Measurements from ENCODE around the gene FGB. TPM values are rescaled to one million over a fixed set of nuclear protein-coding genes. Genes with fewer than 3 reads are reported as not detected.
A peak's percentile ranks its signal among the peaks of the same experiment; 100 is the strongest.

Gene FGB
- total and polyA plus RNA-seq, 4 donors: 0.14 to 1.2 TPM; not detected in 2

- no CpG with 5 or more reads among the region's 1 CpG for WGBS (ENCODE audit: insufficient coverage)
- H3K27ac ChIP-seq (ENCODE audit: low read depth, low read length): no peak overlapping the region
These were observed 28.5 kb upstream of the FGB start for GRCh38 chr4:154534296-154534695.

GRCh38 chr4:154542271-154542879, 20.4 kb upstream of the FGB start:
- WGBS (ENCODE audit: insufficient coverage): 100% methylated on average over 2 of the region's 4 CpGs
- Histone ChIP-seq H3K9me3 (ENCODE audit: control insufficient read depth, insufficient read depth, low read length) (no peaks in the 10 kb centered on the region), H3K4me3 (ENCODE audit: low read depth, low read length) (no peak overlapping the region), H3K4me1 (ENCODE audit: control insufficient read depth, insufficient read depth, low read length) (no peaks in the 10 kb centered on the region), H3K27me3 (ENCODE audit: control insufficient read depth, insufficient read depth, low read length) (no peaks in the 10 kb centered on the region), H3K27ac (ENCODE audit: low read depth, low read length) (no peak overlapping the region), H3K36me3 (ENCODE audit: control insufficient read depth, insufficient read depth, low read length) (peaks cover 16% of the 10 kb centered on the region)
- DNase-seq (ENCODE audit: low read depth in 4 of 6, low spot score in 6 of 6): no peak

More at GRCh38 chr4:154534296-154534695, 28.5 kb upstream of the FGB start:
- Histone ChIP-seq H3K27me3 (ENCODE audit: control insufficient read depth, insufficient read depth, low read length) (no peaks in the 10 kb centered on the region), H3K36me3 (ENCODE audit: control insufficient read depth, insufficient read depth, low read length) (peaks cover 5% of the 10 kb centered on the region), H3K4me3 (ENCODE audit: low read depth, low read length) (no peak overlapping the region), H3K9me3 (ENCODE audit: control insufficient read depth, insufficient read depth, low read length) (no peaks in the 10 kb centered on the region), H3K4me1 (ENCODE audit: control insufficient read depth, insufficient read depth, low read length) (no peaks in the 10 kb centered on the region)
- DNase-seq (ENCODE audit: low read depth in 4 of 6, low spot score in 6 of 6): no peak

GRCh38 chr4:154545689-154546088, 17.1 kb upstream of the FGB start:
- no peaks in the 10 kb centered on the region for H3K4me1 ChIP-seq (ENCODE audit: control insufficient read depth, insufficient read depth, low read length)
- no peak for DNase-seq (ENCODE audit: low read depth in 4 of 6, low spot score in 6 of 6)
- no peaks in the 10 kb centered on the region for H3K27me3 ChIP-seq (ENCODE audit: control insufficient read depth, insufficient read depth, low read length)
- H3K27ac ChIP-seq (ENCODE audit: low read depth, low read length): no peak overlapping the region
- no peaks in the 10 kb centered on the region for H3K9me3 ChIP-seq (ENCODE audit: control insufficient read depth, insufficient read depth, low read length)
- peaks cover 11% of the 10 kb centered on the region for H3K36me3 ChIP-seq (ENCODE audit: control insufficient read depth, insufficient read depth, low read length)
- 83% methylated on average over 2 of the region's 4 CpGs for WGBS (ENCODE audit: insufficient coverage)
- H3K4me3 ChIP-seq (ENCODE audit: low read depth, low read length): no peak overlapping the region

- H3K27ac ChIP-seq (ENCODE audit: low read depth, low read length): peak within 1 kb of the TSS; percentile 82
- H3K27me3 ChIP-seq (ENCODE audit: control insufficient read depth, insufficient read depth, low read length): no peaks in the 10 kb centered on the region
- no peaks in the 10 kb centered on the region for H3K9me3 ChIP-seq (ENCODE audit: control insufficient read depth, insufficient read depth, low read length)
- peak within 1 kb of the TSS; percentile 95 for H3K4me3 ChIP-seq (ENCODE audit: low read depth, low read length)
- peak; percentile 92 to 99 (median 94) for DNase-seq (ENCODE audit: low read depth in 4 of 6, low spot score in 6 of 6)
- no peaks in the 10 kb centered on the region for H3K4me1 ChIP-seq (ENCODE audit: control insufficient read depth, insufficient read depth, low read length)
- H3K36me3 ChIP-seq (ENCODE audit: control insufficient read depth, insufficient read depth, low read length): no peaks in the 10 kb centered on the region
- WGBS (ENCODE audit: insufficient coverage): under 1% methylated on average over 46 of the region's 51 CpGs
These were observed 12.7 kb upstream of the FGB start, which contains the start of gene PLRG1 for GRCh38 chr4:154549894-154550790. TSS of gene PLRG1 (minus strand) at chr4:154550400. CDS start at chr4:154550308, 92 bp downstream.

- Histone ChIP-seq H3K4me3 (ENCODE audit: low read depth, low read length) (no peak overlapping the region), H3K4me1 (ENCODE audit: control insufficient read depth, insufficient read depth, low read length) (no peaks in the 10 kb centered on the region), H3K27me3 (ENCODE audit: control insufficient read depth, insufficient read depth, low read length) (no peaks in the 10 kb centered on the region), H3K27ac (ENCODE audit: low read depth, low read length) (no peak overlapping the region), H3K36me3 (ENCODE audit: control insufficient read depth, insufficient read depth, low read length) (no peaks in the 10 kb centered on the region), H3K9me3 (ENCODE audit: control insufficient read depth, insufficient read depth, low read length) (no peaks in the 10 kb centered on the region)
- 0% methylated on average over 1 of the region's 6 CpGs for WGBS (ENCODE audit: insufficient coverage)
- peak in 5 of 6 donors; percentile 52 to 93 (median 57) for DNase-seq (ENCODE audit: low read depth in 4 of 6, low spot score in 6 of 6)
These were observed 10.7 kb upstream of the FGB start for GRCh38 chr4:154551872-154552686.

- H3K4me1 ChIP-seq (ENCODE audit: control insufficient read depth, insufficient read depth, low read length): no peaks in the 10 kb centered on the region
- no peak overlapping the region for H3K4me3 ChIP-seq (ENCODE audit: low read depth, low read length)
- WGBS (ENCODE audit: insufficient coverage): no CpG with 5 or more reads among the region's 1 CpG
- no peak overlapping the region for H3K27ac ChIP-seq (ENCODE audit: low read depth, low read length)
- H3K9me3 ChIP-seq (ENCODE audit: control insufficient read depth, insufficient read depth, low read length): no peaks in the 10 kb centered on the region
- no peaks in the 10 kb centered on the region for H3K36me3 ChIP-seq (ENCODE audit: control insufficient read depth, insufficient read depth, low read length)
- DNase-seq (ENCODE audit: low read depth in 4 of 6, low spot score in 6 of 6): no peak
- no peaks in the 10 kb centered on the region for H3K27me3 ChIP-seq (ENCODE audit: control insufficient read depth, insufficient read depth, low read length)
These were observed 3.7 kb upstream of the FGB start for GRCh38 chr4:154559141-154559493.

- no peaks in the 10 kb centered on the region for H3K36me3 ChIP-seq (ENCODE audit: control insufficient read depth, insufficient read depth, low read length)
- peak in 2 of 6 donors; percentile 50 to 56 for DNase-seq (ENCODE audit: low read depth in 4 of 6, low spot score in 6 of 6)
- H3K9me3 ChIP-seq (ENCODE audit: control insufficient read depth, insufficient read depth, low read length): no peaks in the 10 kb centered on the region
- H3K4me1 ChIP-seq (ENCODE audit: control insufficient read depth, insufficient read depth, low read length): no peaks in the 10 kb centered on the region
- no peak overlapping the region for H3K4me3 ChIP-seq (ENCODE audit: low read depth, low read length)
- H3K27ac ChIP-seq (ENCODE audit: low read depth, low read length): no peak overlapping the region
- WGBS (ENCODE audit: insufficient coverage): 85% methylated on average over 6 of the region's 9 CpGs
- no peaks in the 10 kb centered on the region for H3K27me3 ChIP-seq (ENCODE audit: control insufficient read depth, insufficient read depth, low read length)
These were observed 3.1 kb upstream of the FGB start for GRCh38 chr4:154559494-154560418.

GRCh38 chr4:154560419-154560801, 2.4 kb upstream of the FGB start:
- Histone ChIP-seq H3K4me3 (ENCODE audit: low read depth, low read length) (no peak overlapping the region), H3K9me3 (ENCODE audit: control insufficient read depth, insufficient read depth, low read length) (no peaks in the 10 kb centered on the region), H3K27ac (ENCODE audit: low read depth, low read length) (no peak overlapping the region), H3K36me3 (ENCODE audit: control insufficient read depth, insufficient read depth, low read length) (no peaks in the 10 kb centered on the region), H3K4me1 (ENCODE audit: control insufficient read depth, insufficient read depth, low read length) (no peaks in the 10 kb centered on the region), H3K27me3 (ENCODE audit: control insufficient read depth, insufficient read depth, low read length) (no peaks in the 10 kb centered on the region)
- no peak for DNase-seq (ENCODE audit: low read depth in 4 of 6, low spot score in 6 of 6)
- WGBS (ENCODE audit: insufficient coverage): no CpG with 5 or more reads among the region's 1 CpG

GRCh38 chr4:154560824-154561231, 2.0 kb upstream of the FGB start:
- H3K36me3 ChIP-seq (ENCODE audit: control insufficient read depth, insufficient read depth, low read length): no peaks in the 10 kb centered on the region
- H3K9me3 ChIP-seq (ENCODE audit: control insufficient read depth, insufficient read depth, low read length): no peaks in the 10 kb centered on the region
- no peaks in the 10 kb centered on the region for H3K4me1 ChIP-seq (ENCODE audit: control insufficient read depth, insufficient read depth, low read length)
- no peaks in the 10 kb centered on the region for H3K27me3 ChIP-seq (ENCODE audit: control insufficient read depth, insufficient read depth, low read length)
- H3K27ac ChIP-seq (ENCODE audit: low read depth, low read length): no peak overlapping the region
- peak in 2 of 6 donors; percentile 2 to 4 for DNase-seq (ENCODE audit: low read depth in 4 of 6, low spot score in 6 of 6)
- WGBS (ENCODE audit: insufficient coverage): 93% methylated on average over 3 of the region's 4 CpGs
- H3K4me3 ChIP-seq (ENCODE audit: low read depth, low read length): no peak overlapping the region

Measured in spinal cord (tissue), 10 donors.